ENCODE results near the gene CCNE1. TPM values are rescaled to one million over a fixed set of nuclear protein-coding genes. Genes with fewer than 3 reads are reported as not detected.

CCNE1 gene
- total and polyA plus RNA-seq, 8 donors: 3.6 to 5.8 (median 4.4) TPM

GRCh38 chr19:29861574-29861973 is 49.8 kb downstream of the CCNE1 start:
- H3K27ac ChIP-seq: no peak overlapping the region
- H3K9me3 ChIP-seq: no peaks in the 10 kb centered on the region
- no peak for DNase-seq
- no peak for TF ChIP-seq CTCF (IDR thresholded peaks at IDR 0.05)
- H3K4me3 ChIP-seq: no peak overlapping the region
- intact Hi-C loops (cut with DNase I): no loop called here
- no peak for ATAC-seq
- H3K36me3 ChIP-seq: no peaks in the 10 kb centered on the region
- H3K27me3 ChIP-seq: peaks cover 0 to 56% of the 10 kb centered on the region in 2 donors
- no peaks in the 10 kb centered on the region for H3K4me1 ChIP-seq

GRCh38 chr19:29866011-29866410 is 54.2 kb downstream of the CCNE1 start:
- Histone ChIP-seq H3K36me3 (no peaks in the 10 kb centered on the region), H3K4me3 (no peak overlapping the region), H3K4me1 (no peaks in the 10 kb centered on the region), H3K9me3 (peaks cover 0 to 17% of the 10 kb centered on the region in 2 donors), H3K27ac (no peak overlapping the region), H3K27me3 (peaks cover 0 to 51% of the 10 kb centered on the region in 2 donors)
- DNase-seq (no peak), ATAC-seq (no peak)
- no peak for TF ChIP-seq CTCF (IDR thresholded peaks at IDR 0.05)
- intact Hi-C loops (cut with DNase I): no loop called here

GRCh38 chr19:29867984-29868383 is 56.2 kb downstream of the CCNE1 start:
- H3K27ac ChIP-seq: no peak overlapping the region
- H3K27me3 ChIP-seq: peaks cover 0 to 51% of the 10 kb centered on the region in 2 donors
- H3K9me3 ChIP-seq: peaks cover 0 to 17% of the 10 kb centered on the region in 2 donors
- H3K36me3 ChIP-seq: no peaks in the 10 kb centered on the region
- H3K4me1 ChIP-seq: peaks cover 1 to 9% of the 10 kb centered on the region in 2 donors
- ATAC-seq (no peak), DNase-seq (no peak)
- TF ChIP-seq CTCF (IDR thresholded peaks at IDR 0.05): no peak
- intact Hi-C loops (cut with DNase I): no loop called here
- H3K4me3 ChIP-seq: no peak overlapping the region

- ATAC-seq: no peak
Observed at GRCh38 chr19:29871143-29871542, 59.4 kb downstream of the CCNE1 start.

GRCh38 chr19:29872224-29872731 is 60.5 kb downstream of the CCNE1 start:
- Histone ChIP-seq H3K9me3 (peaks cover 0 to 14% of the 10 kb centered on the region in 2 donors), H3K4me1 (peaks cover 6 to 18% of the 10 kb centered on the region in 2 donors), H3K4me3 (no peak overlapping the region), H3K36me3 (no peaks in the 10 kb centered on the region), H3K27ac (no peak overlapping the region), H3K27me3 (peaks cover 0 to 66% of the 10 kb centered on the region in 2 donors)
- peak; percentile 63 for ATAC-seq
- peak in 1 of 2 donors; percentile 21 for TF ChIP-seq CTCF (IDR thresholded peaks at IDR 0.05)
- no peak for DNase-seq
- intact Hi-C loops (cut with DNase I): loop anchor here in 1 of 2 donors (10.0 kb wide), 1 partner anchor 107 kb away; no protein-coding TSS in a partner anchor

More at GRCh38 chr19:29871143-29871542, 59.4 kb downstream of the CCNE1 start:
- peaks cover 0 to 17% of the 10 kb centered on the region in 2 donors for H3K9me3 ChIP-seq
- TF ChIP-seq CTCF (IDR thresholded peaks at IDR 0.05): no peak
- peaks cover 0 to 64% of the 10 kb centered on the region in 2 donors for H3K27me3 ChIP-seq
- intact Hi-C loops (cut with DNase I): loop anchor here in 1 of 2 donors (10.0 kb wide), 1 partner anchor 106 kb away; no protein-coding TSS in a partner anchor
- H3K27ac ChIP-seq: no peak overlapping the region
- H3K4me1 ChIP-seq: peaks cover 6 to 18% of the 10 kb centered on the region in 2 donors
- no peaks in the 10 kb centered on the region for H3K36me3 ChIP-seq
- no peak overlapping the region for H3K4me3 ChIP-seq
- no peak for DNase-seq

All from left lung (tissue), 10 donors.